Neural cell (in vitro differentiated cells): ENCODE measurements around the gene CNIH3. TPM values are rescaled to one million over a fixed set of nuclear protein-coding genes. Genes with fewer than 3 reads are reported as not detected.

ENCODE experiments used
- H2AFZ ChIP-seq: fragments of 200-600, 300-800 bp; sonication (generic), shearing (Covaris generic); 2 replicates; pipeline ENCODE4 v1.6.0; 2014; ENCODE audit warnings: low read depth, mild to moderate bottlenecking, antibody characterized with exemption, low read length, moderate library complexity
- H3F3A ChIP-seq: fragments of 200-600 bp; shearing (Covaris generic); 2 replicates; pipeline ENCODE4 v1.6.1; 2016; ENCODE audit warnings: mild to moderate bottlenecking, moderate library complexity, mixed read lengths, antibody characterized with exemption, low read length; ENCODE audit not compliant: insufficient read depth, poor library complexity, severe bottlenecking
- H3K27ac ChIP-seq: fragments of 200-600, 300-800 bp; sonication (generic), shearing (Covaris generic); 2 replicates; pipeline ENCODE4 v1.5.1; 2014; ENCODE audit warnings: mild to moderate bottlenecking, low read length, moderate library complexity
- H3K27me3 ChIP-seq: fragments of 300-800, 200-600 bp; sonication (generic), shearing (Covaris generic); 2 replicates; pipeline ENCODE4 v1.6.0; 2014; ENCODE audit warnings: mild to moderate bottlenecking, low read depth, low read length, moderate library complexity; ENCODE audit not compliant: insufficient read depth
- H3K36me3 ChIP-seq: fragments of 300-800, 200-600 bp; sonication (generic), shearing (Covaris generic); 2 replicates; pipeline ENCODE4 v1.5.1; 2014; ENCODE audit warnings: mild to moderate bottlenecking, antibody characterized with exemption, low read length, moderate library complexity; ENCODE audit not compliant: insufficient read depth
- H3K4me2 ChIP-seq: fragments of 300-800, 200-600 bp; sonication (generic), shearing (Covaris generic); 2 replicates; pipeline ENCODE4 v1.6.0; 2014; ENCODE audit warnings: mild to moderate bottlenecking, low read length
- H3K4me3 ChIP-seq: fragments of 300-800, 200-600 bp; sonication (generic), shearing (Covaris generic); 2 replicates; pipeline ENCODE4 v1.5.1; 2014; ENCODE audit warnings: mild to moderate bottlenecking, low read length, moderate library complexity
- H3K79me2 ChIP-seq: fragments of 200-600 bp; shearing (Covaris generic); replicated peaks from 2 replicates; pipeline ENCODE4 v1.6.0; 2014; ENCODE audit warnings: mild to moderate bottlenecking, low read length, moderate library complexity; ENCODE audit not compliant: insufficient read depth
- H3K9ac ChIP-seq: fragments of 300-800, 200-600 bp; sonication (generic), shearing (Covaris generic); 2 replicates; pipeline ENCODE4 v1.6.1; 2016; ENCODE audit warnings: mild to moderate bottlenecking, low read length, mixed read lengths
- H3K9me2 ChIP-seq: fragments of 200-600 bp; shearing (Covaris generic); 2 replicates; pipeline ENCODE4 v1.6.1; 2016; ENCODE audit warnings: mild to moderate bottlenecking, low read length, mixed read lengths; ENCODE audit not compliant: insufficient read depth
- H3K9me3 ChIP-seq: fragments of 200-600, 300-800 bp; sonication (generic), shearing (Covaris generic); 2 replicates; pipeline ENCODE4 v1.6.1; 2016; ENCODE audit warnings: mild to moderate bottlenecking, mixed run types, low read length, moderate library complexity, mixed read lengths
- H4K20me1 ChIP-seq: fragments of 200-600 bp; shearing (Covaris generic); 2 replicates; pipeline ENCODE4 v1.6.1; 2016; ENCODE audit warnings: mild to moderate bottlenecking, mixed run types; ENCODE audit not compliant: insufficient read depth
- CTCF ChIP-seq: fragments of 450-650 bp; IDR thresholded peaks from 2 replicates; pipeline ENCODE4 v1.5.1; 2014; ENCODE audit warnings: antibody characterized with exemption, mild to moderate bottlenecking, moderate library complexity; ENCODE audit not compliant: poor library complexity, severe bottlenecking
- EP300 ChIP-seq: fragments of 450-650 bp; conservative IDR thresholded peaks from 2 replicates; pipeline ENCODE4 v1.6.1; 2014; ENCODE audit warnings: antibody characterized with exemption, mild to moderate bottlenecking, moderate library complexity; ENCODE audit not compliant: poor library complexity, severe bottlenecking
- EZH2 ChIP-seq: fragments of 200-600, 300-800 bp; shearing (Covaris generic), sonication (generic); IDR thresholded peaks from 2 replicates; pipeline ENCODE4 v1.6.1; 2014; ENCODE audit warnings: antibody characterized with exemption, low read length, borderline replicate concordance, mild to moderate bottlenecking; ENCODE audit not compliant: insufficient read depth, poor library complexity, severe bottlenecking
- MXI1 ChIP-seq: fragments of 450-650 bp; conservative IDR thresholded peaks from 2 replicates; pipeline ENCODE4 v1.6.1; 2014; ENCODE audit warnings: antibody characterized with exemption, mild to moderate bottlenecking; ENCODE audit not compliant: poor library complexity, severe bottlenecking
- POLR2AphosphoS5 ChIP-seq: IDR thresholded peaks from 2 replicates; pipeline ENCODE4 v1.6.1; 2012
- RAD21 ChIP-seq: fragments of 450-650 bp; conservative IDR thresholded peaks from 2 replicates; pipeline ENCODE4 v1.6.1; 2014; ENCODE audit warnings: antibody characterized with exemption, mild to moderate bottlenecking, moderate library complexity
- SMC3 ChIP-seq: fragments of 450-650 bp; conservative IDR thresholded peaks from 2 replicates; pipeline ENCODE4 v1.6.1; 2014; ENCODE audit warnings: antibody characterized with exemption, mild to moderate bottlenecking, moderate library complexity; ENCODE audit not compliant: poor library complexity
- TAF1 ChIP-seq: IDR thresholded peaks from 2 replicates; pipeline ENCODE4 v1.6.1; 2012; ENCODE audit warnings: low read depth
- polyA plus RNA-seq: library from polyadenylated mRNA; depleted of rRNA; stranded (reverse); fragments of >200 nt; gene quantifications from 2 replicates; pipeline ENCODE4 v1.2.3, GENCODE V29; 2014
- TF ChIP-seq, protein P1 (sequence below): IDR thresholded peaks from 2 replicates; pipeline ENCODE4 v1.6.1; 2012; ENCODE audit warnings: borderline replicate concordance

Gene CNIH3
- polyA plus RNA-seq, 1 donor from 2014 or later, result 9.3 TPM

DNA sequence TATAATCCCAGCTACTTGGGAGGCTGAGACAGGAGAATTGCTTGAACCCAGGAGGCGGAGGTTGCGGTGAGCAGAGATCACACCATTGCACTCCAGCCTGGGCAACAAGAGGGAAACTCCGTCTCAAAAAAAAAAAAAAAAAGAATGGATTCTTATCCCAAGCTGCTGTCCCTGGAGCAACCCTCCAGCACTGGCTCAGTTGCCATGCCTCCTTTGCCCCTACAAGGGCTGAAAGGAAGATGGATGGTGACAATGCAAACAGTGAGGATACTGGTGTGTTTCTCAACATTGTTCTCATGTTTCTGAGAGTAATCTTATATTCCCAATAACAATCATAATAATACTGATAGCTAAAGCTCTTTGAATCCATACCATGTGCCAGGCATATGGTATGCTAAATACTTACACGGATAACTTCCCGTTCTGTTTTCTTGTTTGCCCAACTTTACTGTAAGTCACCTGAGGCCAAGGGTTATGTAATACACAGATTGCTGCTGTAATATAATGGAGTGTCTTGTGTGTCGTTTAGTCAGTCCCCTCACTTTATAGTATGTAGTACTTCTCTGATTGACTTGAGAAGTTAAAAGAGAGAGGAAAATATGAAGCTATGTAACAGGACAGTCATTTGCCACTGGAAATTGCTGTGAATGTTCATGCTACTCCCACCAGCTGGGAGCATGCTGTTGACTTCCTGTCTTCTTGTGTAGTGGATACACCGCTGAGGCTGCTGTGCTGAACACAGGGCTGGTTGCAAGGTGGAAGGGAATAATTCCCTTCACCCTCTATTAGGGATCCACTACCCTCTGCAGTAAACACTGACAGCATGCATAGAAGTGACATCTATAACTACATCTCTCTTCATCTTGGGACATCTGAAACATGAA lies 153.6 kb downstream of the CNIH3 start:
- Histone ChIP-seq H3K9ac (no peak overlapping the region), H3K9me3 (no peaks in the 10 kb centered on the region), H3K9me2 (no peaks in the 10 kb centered on the region), H3K79me2 (no peaks in the 10 kb centered on the region), H3K36me3 (no peaks in the 10 kb centered on the region), H3K27ac (no peak overlapping the region), H2AFZ (no peak overlapping the region), H3F3A (no peaks in the 10 kb centered on the region), H3K4me3 (no peak overlapping the region), H3K4me2 (no peak overlapping the region), H4K20me1 (no peaks in the 10 kb centered on the region), H3K27me3 (no peaks in the 10 kb centered on the region)
- TF ChIP-seq SMC3 (no peak), MXI1 (no peak), TAF1 (no peak), EZH2 (no peak), POLR2AphosphoS5 (no peak), RAD21 (no peak), CTCF (no peak), EP300 (no peak)
- TF ChIP-seq, protein P1, sequence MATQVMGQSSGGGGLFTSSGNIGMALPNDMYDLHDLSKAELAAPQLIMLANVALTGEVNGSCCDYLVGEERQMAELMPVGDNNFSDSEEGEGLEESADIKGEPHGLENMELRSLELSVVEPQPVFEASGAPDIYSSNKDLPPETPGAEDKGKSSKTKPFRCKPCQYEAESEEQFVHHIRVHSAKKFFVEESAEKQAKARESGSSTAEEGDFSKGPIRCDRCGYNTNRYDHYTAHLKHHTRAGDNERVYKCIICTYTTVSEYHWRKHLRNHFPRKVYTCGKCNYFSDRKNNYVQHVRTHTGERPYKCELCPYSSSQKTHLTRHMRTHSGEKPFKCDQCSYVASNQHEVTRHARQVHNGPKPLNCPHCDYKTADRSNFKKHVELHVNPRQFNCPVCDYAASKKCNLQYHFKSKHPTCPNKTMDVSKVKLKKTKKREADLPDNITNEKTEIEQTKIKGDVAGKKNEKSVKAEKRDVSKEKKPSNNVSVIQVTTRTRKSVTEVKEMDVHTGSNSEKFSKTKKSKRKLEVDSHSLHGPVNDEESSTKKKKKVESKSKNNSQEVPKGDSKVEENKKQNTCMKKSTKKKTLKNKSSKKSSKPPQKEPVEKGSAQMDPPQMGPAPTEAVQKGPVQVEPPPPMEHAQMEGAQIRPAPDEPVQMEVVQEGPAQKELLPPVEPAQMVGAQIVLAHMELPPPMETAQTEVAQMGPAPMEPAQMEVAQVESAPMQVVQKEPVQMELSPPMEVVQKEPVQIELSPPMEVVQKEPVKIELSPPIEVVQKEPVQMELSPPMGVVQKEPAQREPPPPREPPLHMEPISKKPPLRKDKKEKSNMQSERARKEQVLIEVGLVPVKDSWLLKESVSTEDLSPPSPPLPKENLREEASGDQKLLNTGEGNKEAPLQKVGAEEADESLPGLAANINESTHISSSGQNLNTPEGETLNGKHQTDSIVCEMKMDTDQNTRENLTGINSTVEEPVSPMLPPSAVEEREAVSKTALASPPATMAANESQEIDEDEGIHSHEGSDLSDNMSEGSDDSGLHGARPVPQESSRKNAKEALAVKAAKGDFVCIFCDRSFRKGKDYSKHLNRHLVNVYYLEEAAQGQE, result no peak

DNA sequence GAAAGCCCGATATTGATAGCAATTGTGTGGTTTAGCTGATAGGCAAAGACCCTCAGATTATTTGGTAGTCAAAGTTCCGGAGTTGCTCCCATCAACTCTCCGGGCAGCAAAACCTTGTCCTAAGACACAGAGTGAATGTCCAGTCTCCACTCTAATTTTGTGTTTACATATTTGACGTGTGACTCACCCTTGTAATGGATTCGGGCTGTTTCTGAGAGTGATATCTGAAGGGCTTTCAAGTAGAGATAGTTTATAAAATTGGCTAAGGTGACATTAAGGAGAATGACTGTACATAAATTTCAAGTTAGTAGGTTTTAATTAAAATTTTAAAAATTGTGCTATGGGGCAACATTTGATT lies 154.2 kb downstream of the CNIH3 start:
- Histone ChIP-seq H3K9me3 (no peaks in the 10 kb centered on the region), H3K4me2 (no peak overlapping the region), H3K9ac (no peak overlapping the region), H3K79me2 (no peaks in the 10 kb centered on the region), H3K27ac (no peak overlapping the region), H3K27me3 (no peaks in the 10 kb centered on the region), H3K36me3 (no peaks in the 10 kb centered on the region), H2AFZ (no peak overlapping the region), H3F3A (no peaks in the 10 kb centered on the region), H4K20me1 (no peaks in the 10 kb centered on the region), H3K9me2 (no peaks in the 10 kb centered on the region), H3K4me3 (no peak overlapping the region)
- TF ChIP-seq CTCF, result no peak
- TF ChIP-seq POLR2AphosphoS5, result no peak
- no peak for TF ChIP-seq MXI1
- TF ChIP-seq SMC3, result no peak
- TF ChIP-seq RAD21, result no peak
- TF ChIP-seq EZH2, result no peak
- TF ChIP-seq TAF1, result no peak
- TF ChIP-seq, protein P1, result no peak
- no peak for TF ChIP-seq EP300
